Choroid plexus epithelial cell (primary cell): ENCODE measurements around the gene CNOT6L.
"Not testable (repeated sequence)": the region's sequence is repeated elsewhere in the genome, so short reads cannot be mapped to it uniquely, and the experiment has no call there.

Source experiments
- DNase-seq: peaks from one replicate; pipeline ENCODE4 v3.0.0-alpha.2; 2010; ENCODE audit warnings: low read depth
- H3K4me3 ChIP-seq: 2 replicates; pipeline ENCODE4 v1.5.1; 2011; ENCODE audit warnings: low read depth, mild to moderate bottlenecking, control low read depth, low read length, moderate library complexity
- CTCF ChIP-seq: conservative IDR thresholded peaks from 2 replicates; pipeline ENCODE4 v1.5.1; 2011; ENCODE audit warnings: low read depth, mild to moderate bottlenecking, control low read depth, inconsistent platforms, low read length, moderate library complexity

Gene CNOT6L

DNA sequence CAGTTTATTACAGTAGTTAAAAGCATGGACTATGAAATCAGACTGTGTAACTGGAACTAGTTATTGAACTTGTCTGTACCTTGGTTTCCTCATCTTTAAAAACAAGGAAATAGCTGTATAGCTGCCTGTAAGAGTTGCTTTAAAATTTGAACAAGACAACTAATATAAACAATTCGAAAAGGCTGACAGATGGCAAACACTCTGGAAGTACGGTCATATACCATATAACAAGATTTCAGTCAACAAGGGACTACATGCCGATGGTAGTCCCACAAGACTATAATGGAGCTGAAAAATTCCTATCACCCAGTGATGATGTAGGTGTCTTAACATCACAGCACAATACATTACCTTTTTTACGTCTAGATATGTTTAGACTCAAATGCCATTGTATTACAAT lies 78.7 kb downstream of the CNOT6L start:
- DNase-seq = no peak
- no peak for TF ChIP-seq CTCF
- no peak overlapping the region for H3K4me3 ChIP-seq

- DNase-seq = peak; percentile 90
- no peak overlapping the region for H3K4me3 ChIP-seq
- peak; percentile 23 for TF ChIP-seq CTCF
Measured at GRCh38 chr4:77734928-77735327, 84.2 kb downstream of the CNOT6L start.

DNA sequence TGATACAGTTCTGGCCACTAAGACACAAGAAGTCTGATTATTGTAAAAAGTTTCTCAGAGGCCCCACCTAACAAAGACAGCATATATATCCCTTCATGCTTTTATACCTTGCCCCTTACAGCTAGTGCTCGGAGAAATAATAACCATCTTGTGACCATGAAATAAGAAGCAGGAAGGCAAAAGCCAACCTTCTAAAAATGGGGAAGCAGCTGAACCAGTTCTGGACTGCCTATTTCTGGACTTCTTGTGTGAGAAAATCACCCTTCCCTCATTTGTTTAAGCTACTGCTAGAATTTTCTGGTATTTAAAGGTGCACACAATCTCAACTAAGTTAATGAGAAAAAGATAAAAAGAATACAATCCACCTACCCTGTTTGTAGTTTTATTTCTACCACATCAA lies 87.5 kb downstream of the CNOT6L start:
- DNase-seq = no peak
- H3K4me3 ChIP-seq = no peak overlapping the region
- no peak for TF ChIP-seq CTCF

DNA sequence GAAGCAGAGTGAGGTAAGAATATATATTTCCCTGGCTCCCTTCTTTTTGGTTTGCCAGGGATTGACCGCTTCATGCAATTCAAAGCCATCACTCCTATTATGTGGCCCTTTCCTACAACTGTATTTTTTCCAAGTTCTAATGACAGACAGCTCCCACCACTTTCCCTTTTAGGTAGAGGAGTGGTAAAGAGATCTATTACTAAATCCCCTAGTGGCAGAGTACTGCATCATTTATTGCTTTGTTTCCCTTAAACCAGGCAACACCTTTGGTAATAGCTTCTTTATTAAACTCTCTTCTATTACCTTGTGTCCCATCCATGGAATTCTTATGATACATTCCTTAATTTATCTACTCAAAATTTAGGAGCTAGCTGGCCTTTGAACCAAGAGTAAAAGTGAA lies 90.7 kb downstream of the CNOT6L start:
- no peak for TF ChIP-seq CTCF
- no peak overlapping the region for H3K4me3 ChIP-seq
- no peak for DNase-seq

DNA sequence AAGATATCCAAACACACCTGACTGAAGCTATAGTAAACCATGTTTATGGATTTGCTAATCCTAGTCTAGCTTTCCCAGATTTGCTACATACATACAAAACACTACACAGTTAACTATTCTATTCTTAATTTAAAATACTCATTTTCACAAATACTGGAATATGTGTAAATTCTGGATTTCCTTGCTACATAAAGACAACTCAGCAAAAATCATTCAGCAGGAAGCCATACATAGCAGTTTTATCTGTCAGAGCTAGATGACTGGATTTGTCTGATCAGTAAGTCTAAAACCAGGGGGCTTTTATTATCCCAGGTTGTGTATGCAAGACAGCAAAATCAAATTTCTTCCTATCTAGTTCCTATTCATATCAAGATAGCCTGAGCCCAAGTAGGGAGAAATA lies 98.1 kb downstream of the CNOT6L start:
- DNase-seq = no peak
- TF ChIP-seq CTCF = no peak
- no peak overlapping the region for H3K4me3 ChIP-seq

- H3K4me3 ChIP-seq, DNase-seq: not testable (repeated sequence)
Measured at GRCh38 chr4:77718500-77718899, 100.7 kb downstream of the CNOT6L start.

DNA sequence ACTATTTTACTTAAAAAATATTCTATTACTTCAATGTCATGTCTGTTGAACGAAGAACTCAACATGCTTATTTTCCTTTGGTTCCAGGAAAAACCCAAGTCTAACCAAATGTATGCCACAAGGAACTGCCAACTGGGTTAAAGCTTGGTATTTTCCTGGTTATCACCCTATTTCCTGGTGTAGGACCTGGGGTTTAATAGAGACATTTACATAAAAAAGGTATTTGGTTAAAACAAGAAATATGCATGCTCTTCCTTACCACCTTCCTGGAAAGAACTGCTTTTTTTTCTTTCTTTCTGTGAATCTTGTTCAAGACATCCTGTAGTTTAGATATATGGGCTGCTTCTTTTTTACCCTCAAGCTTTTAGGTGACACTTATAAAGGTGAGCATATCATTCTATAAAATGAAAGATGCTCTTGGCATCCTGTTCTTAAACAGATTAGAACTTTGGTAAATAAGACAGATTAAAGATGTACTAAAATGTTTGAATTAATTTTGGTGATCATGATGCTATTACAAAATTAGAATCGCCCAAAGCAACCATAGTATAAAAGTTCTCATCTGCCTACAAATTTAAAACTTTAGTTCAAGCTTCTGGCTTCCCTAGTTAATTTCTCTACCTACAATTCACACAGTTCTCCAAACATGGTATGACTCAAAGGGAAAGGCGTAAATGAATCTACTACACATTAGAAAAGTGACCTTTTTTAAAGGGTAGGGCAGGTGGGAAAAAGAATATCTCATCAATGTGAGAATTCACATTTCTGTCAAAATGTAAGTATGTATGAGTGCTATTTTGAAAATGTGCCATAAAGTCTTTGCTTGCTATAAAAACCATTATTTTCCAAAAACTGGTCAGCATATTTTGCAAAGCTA lies 103.5 kb downstream of the CNOT6L start:
- no peak for DNase-seq

More for the DNA sequence above, 103.5 kb downstream of the CNOT6L start:
- TF ChIP-seq CTCF = no peak
- no peak overlapping the region for H3K4me3 ChIP-seq
